Vagina (tissue), 2 donors: Measurements from ENCODE around the gene LIPG. TPM values are rescaled to one million over a fixed set of nuclear protein-coding genes. Genes with fewer than 3 reads are reported as not detected.
"Not testable (repeated sequence)": the region's sequence is repeated elsewhere in the genome, so short reads cannot be mapped to it uniquely, and the experiment has no call there.

Experiments used
- DNase-seq, 2 donors: peaks; one replicate each; pipeline ENCODE4 v3.0.0-alpha.2; 2017; ENCODE audit errors: extremely low spot score in 2 of 2
- H3K27ac ChIP-seq: fragments of 200-600 bp; sonication (generic); one replicate; pipeline ENCODE4 v1.5.1; 2019
- H3K27me3 ChIP-seq: fragments of 200-600 bp; sonication (generic); one replicate; pipeline ENCODE4 v1.5.1; 2019
- H3K36me3 ChIP-seq, 2 donors: fragments of 200-600 bp; sonication (generic); one replicate each; pipeline ENCODE4 v1.5.1; 2017 to 2019
- H3K4me1 ChIP-seq: fragments of 200-600 bp; sonication (generic); one replicate; pipeline ENCODE4 v1.5.1; 2019
- H3K4me3 ChIP-seq, 2 donors: fragments of 200-600 bp; sonication (generic); 1 replicate in 1 of 2; 2 replicates in 1 of 2; pipeline ENCODE4 v1.5.1; 2016 to 2019
- H3K9me3 ChIP-seq: fragments of 200-600 bp; sonication (generic); one replicate; pipeline ENCODE4 v1.5.1; 2019
- CTCF ChIP-seq, 3 experiments: fragments of 450-650 bp in 2 of 3; fragments of 200-600 bp in 1 of 3; sonication (generic) in 1 of 3; IDR thresholded peaks; one replicate each; pipeline ENCODE4 v1.5.1; 2017 to 2019; ENCODE audit warnings: antibody characterized with exemption in 3 of 3, mild to moderate bottlenecking in 2 of 3, moderate library complexity in 2 of 3
- POLR2A ChIP-seq, 2 donors: fragments of 450-650 bp; IDR thresholded peaks; one replicate each; pipeline ENCODE4 v1.6.1; 2017; ENCODE audit warnings: antibody characterized with exemption in 2 of 2, mild to moderate bottlenecking in 2 of 2, moderate library complexity in 2 of 2
- POLR2AphosphoS5 ChIP-seq, 2 donors: sonication (generic); formaldehyde crosslinking; IDR thresholded peaks; one replicate each; pipeline ENCODE4 v1.9.0; 2017; ENCODE audit warnings: antibody characterized with exemption in 2 of 2, mild to moderate bottlenecking in 2 of 2, low read depth in 1 of 2; ENCODE audit not compliant: insufficient read depth in 1 of 2
- intact Hi-C: fragments of 100-400 bp; cut with DNase I; formaldehyde crosslinking; loops from one replicate; pipeline ENCODE4 v1.15.1; 2023
- total RNA-seq: library from RNA; depleted of rRNA; stranded (reverse); fragments of >200 nt; gene quantifications from one replicate; pipeline ENCODE4 v1.2.3, GENCODE V29; 2016

Gene LIPG
- total RNA-seq, 1 donor from 2014 or later, result 1.7 TPM

GRCh38 chr18:49584394-49584793 is 22.5 kb downstream of the LIPG start:
- intact Hi-C loops, result no loop called here
- Histone ChIP-seq H3K9me3 (no peaks in the 10 kb centered on the region), H3K27me3 (no peaks in the 10 kb centered on the region), H3K36me3 (no peaks in the 10 kb centered on the region), H3K27ac (no peak overlapping the region), H3K4me1 (no peaks in the 10 kb centered on the region), H3K4me3 (no peak overlapping the region)
- DNase-seq, result no peak
- TF ChIP-seq POLR2AphosphoS5 (IDR thresholded peaks at IDR 0.05; ENCODE audit: insufficient read depth in 1 of 2, low read depth in 1 of 2) (no peak), CTCF (IDR thresholded peaks at IDR 0.05) (no peak), POLR2A (IDR thresholded peaks at IDR 0.05) (no peak)

DNA sequence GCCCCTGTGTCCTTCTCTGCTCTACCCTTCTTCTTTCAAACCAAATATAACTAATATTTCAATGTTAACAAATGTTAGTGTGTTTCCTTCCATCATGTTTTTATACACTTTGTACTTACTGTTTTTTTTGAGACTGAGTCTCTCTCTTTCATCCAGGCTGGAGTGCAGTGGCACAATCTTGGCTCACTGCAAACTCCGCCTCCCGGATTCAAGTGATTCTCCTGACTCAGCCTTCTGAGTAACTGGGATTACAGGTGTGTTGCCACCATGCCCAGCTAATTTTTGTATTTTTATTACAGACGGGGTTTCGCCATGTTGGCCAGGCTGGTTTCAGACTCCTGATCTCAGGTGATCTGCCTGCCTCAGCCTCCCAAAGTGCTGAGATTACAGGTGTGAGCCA is 23.1 kb downstream of the LIPG start:
- intact Hi-C loops, H3K36me3 ChIP-seq, H3K4me1 ChIP-seq, H3K27me3 ChIP-seq, DNase-seq, H3K4me3 ChIP-seq, H3K27ac ChIP-seq, H3K9me3 ChIP-seq: not testable (repeated sequence)

GRCh38 chr18:49585781-49586663 is 24.2 kb downstream of the LIPG start:
- intact Hi-C loops, result no loop called here
- no peaks in the 10 kb centered on the region for H3K36me3 ChIP-seq
- DNase-seq, result no peak
- no peak overlapping the region for H3K27ac ChIP-seq
- H3K4me1 ChIP-seq, result no peaks in the 10 kb centered on the region
- no peak for TF ChIP-seq CTCF (IDR thresholded peaks at IDR 0.05)
- no peak for TF ChIP-seq POLR2AphosphoS5 (IDR thresholded peaks at IDR 0.05; ENCODE audit: insufficient read depth in 1 of 2, low read depth in 1 of 2)
- no peak for TF ChIP-seq POLR2A (IDR thresholded peaks at IDR 0.05)
- no peaks in the 10 kb centered on the region for H3K27me3 ChIP-seq
- H3K4me3 ChIP-seq, result no peak overlapping the region
- no peaks in the 10 kb centered on the region for H3K9me3 ChIP-seq

DNA sequence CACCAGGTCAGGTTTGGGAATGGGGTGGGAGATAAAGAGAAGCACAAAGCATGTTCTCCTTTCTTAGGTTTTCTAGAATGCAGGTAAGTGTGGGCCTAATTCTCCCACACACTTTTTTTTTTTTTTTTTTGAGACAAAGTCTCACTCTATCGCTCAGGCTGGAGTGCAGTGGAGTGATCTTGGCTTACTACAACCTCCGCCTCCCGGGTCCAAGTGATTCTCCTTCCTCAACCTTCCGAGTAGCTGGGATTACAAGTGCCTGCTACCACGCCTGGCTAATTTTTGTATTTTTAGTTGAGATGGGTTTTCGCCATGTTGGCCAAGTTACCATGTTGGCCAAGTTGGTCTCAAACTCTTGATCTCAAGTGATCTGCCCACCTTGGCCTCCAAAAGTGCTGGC is 26.3 kb downstream of the LIPG start:
- TF ChIP-seq POLR2AphosphoS5 (IDR thresholded peaks at IDR 0.05; ENCODE audit: insufficient read depth in 1 of 2, low read depth in 1 of 2) (no peak), POLR2A (IDR thresholded peaks at IDR 0.05) (no peak), CTCF (IDR thresholded peaks at IDR 0.05) (no peak)
- Histone ChIP-seq H3K27me3 (no peaks in the 10 kb centered on the region), H3K27ac (no peak overlapping the region), H3K36me3 (no peaks in the 10 kb centered on the region), H3K9me3 (no peaks in the 10 kb centered on the region), H3K4me1 (no peaks in the 10 kb centered on the region), H3K4me3 (no peak overlapping the region)
- intact Hi-C loops, result no loop called here
- DNase-seq, result no peak

- Histone ChIP-seq H3K36me3 (no peaks in the 10 kb centered on the region), H3K4me1 (no peaks in the 10 kb centered on the region), H3K27me3 (no peaks in the 10 kb centered on the region), H3K4me3 (no peak overlapping the region), H3K9me3 (no peaks in the 10 kb centered on the region), H3K27ac (no peak overlapping the region)
- intact Hi-C loops, result no loop called here
- DNase-seq, result no peak
- TF ChIP-seq CTCF (IDR thresholded peaks at IDR 0.05) (no peak), POLR2AphosphoS5 (IDR thresholded peaks at IDR 0.05; ENCODE audit: insufficient read depth in 1 of 2, low read depth in 1 of 2) (no peak), POLR2A (IDR thresholded peaks at IDR 0.05) (no peak)
These were observed 27.1 kb downstream of the LIPG start for GRCh38 chr18:49588971-49589370.
